Coronary artery (tissue), 2 donors: ENCODE data around the gene PKP1.

Experiments used
- DNase-seq: peaks from one replicate; pipeline ENCODE4 v3.0.0-alpha.2; 2017; ENCODE audit warnings: low spot score
- H3K27ac ChIP-seq, 2 donors: fragments of 200-600 bp; sonication (generic); one replicate each; pipeline ENCODE4 v1.5.1; 2016 to 2019
- H3K4me3 ChIP-seq: fragments of 200-600 bp; sonication (generic); 2 replicates; pipeline ENCODE4 v1.5.1; 2016; ENCODE audit warnings: mild to moderate bottlenecking, moderate library complexity
- TF ChIP-seq, protein P1 (sequence below): fragments of 200-600 bp; sonication (generic); IDR thresholded peaks from one replicate; pipeline ENCODE4 v1.5.1; 2019; ENCODE audit warnings: antibody characterized with exemption

Gene PKP1

GRCh38 chr1:201369209-201369608, 85.9 kb downstream of the PKP1 start:
- TF ChIP-seq, protein P1, sequence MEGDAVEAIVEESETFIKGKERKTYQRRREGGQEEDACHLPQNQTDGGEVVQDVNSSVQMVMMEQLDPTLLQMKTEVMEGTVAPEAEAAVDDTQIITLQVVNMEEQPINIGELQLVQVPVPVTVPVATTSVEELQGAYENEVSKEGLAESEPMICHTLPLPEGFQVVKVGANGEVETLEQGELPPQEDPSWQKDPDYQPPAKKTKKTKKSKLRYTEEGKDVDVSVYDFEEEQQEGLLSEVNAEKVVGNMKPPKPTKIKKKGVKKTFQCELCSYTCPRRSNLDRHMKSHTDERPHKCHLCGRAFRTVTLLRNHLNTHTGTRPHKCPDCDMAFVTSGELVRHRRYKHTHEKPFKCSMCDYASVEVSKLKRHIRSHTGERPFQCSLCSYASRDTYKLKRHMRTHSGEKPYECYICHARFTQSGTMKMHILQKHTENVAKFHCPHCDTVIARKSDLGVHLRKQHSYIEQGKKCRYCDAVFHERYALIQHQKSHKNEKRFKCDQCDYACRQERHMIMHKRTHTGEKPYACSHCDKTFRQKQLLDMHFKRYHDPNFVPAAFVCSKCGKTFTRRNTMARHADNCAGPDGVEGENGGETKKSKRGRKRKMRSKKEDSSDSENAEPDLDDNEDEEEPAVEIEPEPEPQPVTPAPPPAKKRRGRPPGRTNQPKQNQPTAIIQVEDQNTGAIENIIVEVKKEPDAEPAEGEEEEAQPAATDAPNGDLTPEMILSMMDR = no peak
- no peak for DNase-seq
- Histone ChIP-seq H3K27ac (no peak overlapping the region), H3K4me3 (no peak overlapping the region)

GRCh38 chr1:201370500-201370899, 87.2 kb downstream of the PKP1 start:
- H3K27ac ChIP-seq = no peak overlapping the region
- H3K4me3 ChIP-seq = no peak overlapping the region
- TF ChIP-seq, protein P1 = no peak
- DNase-seq = no peak

- Histone ChIP-seq H3K27ac (no peak overlapping the region), H3K4me3 (no peak overlapping the region)
- TF ChIP-seq, protein P1 = no peak
- DNase-seq = no peak
These were observed 88.0 kb downstream of the PKP1 start for GRCh38 chr1:201371276-201371675.

DNA sequence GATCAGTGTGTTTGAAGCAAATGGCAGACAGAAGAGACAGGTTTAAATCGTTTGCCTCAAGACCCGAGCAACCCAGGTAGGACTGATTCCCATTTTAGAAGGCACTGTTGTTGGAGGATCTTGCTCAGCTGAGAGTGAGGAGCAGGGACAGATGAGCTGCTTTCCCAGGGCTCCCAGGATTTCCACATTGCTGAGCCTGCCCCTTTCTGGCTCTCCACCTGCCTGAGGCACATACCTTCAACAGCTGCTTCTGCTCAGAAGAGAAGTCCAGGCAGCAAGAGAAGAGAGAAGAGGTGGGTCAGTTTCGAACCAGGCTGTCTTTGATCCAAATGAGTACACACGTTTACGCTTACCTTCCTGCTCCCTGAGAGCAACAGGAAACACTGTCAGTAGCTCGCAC, 88.5 kb downstream of the PKP1 start:
- no peak for DNase-seq
- Histone ChIP-seq H3K4me3 (no peak overlapping the region), H3K27ac (no peak overlapping the region)
- TF ChIP-seq, protein P1 = no peak

DNA sequence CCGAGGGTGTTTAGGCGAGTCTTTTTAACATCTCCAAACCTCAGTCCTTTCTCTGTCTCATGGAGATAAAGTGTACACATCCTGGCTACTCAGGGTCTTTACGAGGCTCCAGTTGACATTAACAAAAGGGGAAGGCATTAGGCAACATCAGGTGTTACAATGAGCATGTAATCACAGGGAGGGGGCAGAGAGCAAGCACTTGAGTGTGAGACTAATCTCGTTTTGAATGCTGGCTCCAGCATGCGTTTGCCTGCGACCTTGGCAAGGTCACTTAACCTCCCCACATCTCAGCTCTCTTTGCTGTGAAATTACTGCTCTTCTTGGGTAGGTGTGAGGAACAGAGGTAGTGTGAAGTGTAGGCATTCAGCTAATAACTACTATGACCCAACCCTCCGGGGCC, 91.1 kb downstream of the PKP1 start:
- H3K4me3 ChIP-seq = no peak overlapping the region
- TF ChIP-seq, protein P1 = no peak

GRCh38 chr1:201375169-201375568, 91.9 kb downstream of the PKP1 start:
- TF ChIP-seq, protein P1 = no peak
- Histone ChIP-seq H3K4me3 (no peak overlapping the region), H3K27ac (no peak overlapping the region)
- DNase-seq = no peak

More for the DNA sequence above, 91.1 kb downstream of the PKP1 start:
- H3K27ac ChIP-seq = no peak overlapping the region
- no peak for DNase-seq

DNA sequence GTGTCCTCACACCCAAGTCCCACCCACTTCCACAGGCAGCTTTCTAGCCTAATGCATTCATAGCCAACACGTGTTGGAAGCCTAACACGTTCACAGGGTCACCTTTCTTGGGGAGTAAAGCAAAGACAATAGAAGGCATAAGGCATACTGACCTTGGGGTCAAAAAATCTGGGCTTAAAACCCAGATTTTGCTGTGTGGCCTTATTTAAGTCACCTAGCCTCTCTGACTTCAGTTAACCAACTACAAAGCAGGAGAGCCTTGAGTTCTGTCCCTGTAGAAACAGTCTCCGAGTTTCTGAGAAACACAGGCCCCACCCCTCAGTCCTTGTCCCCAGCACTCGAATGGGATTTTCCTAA, 92.8 kb downstream of the PKP1 start:
- H3K27ac ChIP-seq = no peak overlapping the region
- DNase-seq = no peak
- H3K4me3 ChIP-seq = no peak overlapping the region
- TF ChIP-seq, protein P1 = no peak
